WERI-Rb-1 (cell line): ENCODE data around the gene KRT1.

Source experiments
- DNase-seq: peaks from one replicate; pipeline ENCODE4 v3.0.0-alpha.2; 2020
- H3K27ac ChIP-seq: fragments of 250-450 bp; sonication (Bioruptor Pico); 2 replicates; pipeline ENCODE4 v1.5.1; 2020; ENCODE audit warnings: mild to moderate bottlenecking, moderate library complexity
- H3K27me3 ChIP-seq: fragments of 250-450 bp; sonication (Bioruptor Pico); 2 replicates; pipeline ENCODE4 v1.5.1; 2021; ENCODE audit warnings: mild to moderate bottlenecking, low read depth, moderate library complexity; ENCODE audit not compliant: insufficient read depth, severe bottlenecking
- H3K36me3 ChIP-seq: fragments of 250-450 bp; sonication (Bioruptor Pico); 2 replicates; pipeline ENCODE4 v1.5.1; 2020; ENCODE audit warnings: mild to moderate bottlenecking, moderate library complexity
- H3K4me3 ChIP-seq: 2 replicates; pipeline ENCODE4 v1.5.1; 2011; ENCODE audit warnings: low read depth, mild to moderate bottlenecking, control low read depth, low read length
- H3K9me3 ChIP-seq: fragments of 250-450 bp; sonication (Bioruptor Pico); 2 replicates; pipeline ENCODE4 v1.5.1; 2021; ENCODE audit warnings: mild to moderate bottlenecking, moderate library complexity; ENCODE audit not compliant: severe bottlenecking
- TF ChIP-seq, protein P1 (sequence below): IDR thresholded peaks from 2 replicates; pipeline ENCODE4 v1.5.1; 2011; ENCODE audit warnings: low read depth, mild to moderate bottlenecking, control low read depth, inconsistent platforms, low read length

The KRT1 gene

GRCh38 chr12:52650520-52651081, 29.6 kb downstream of the KRT1 start:
- Histone ChIP-seq H3K4me3 (no peak overlapping the region), H3K9me3 (no peaks in the 10 kb centered on the region), H3K27me3 (peaks cover 92% of the 10 kb centered on the region), H3K27ac (no peak overlapping the region), H3K36me3 (no peaks in the 10 kb centered on the region)
- no peak for DNase-seq
- TF ChIP-seq, protein P1, sequence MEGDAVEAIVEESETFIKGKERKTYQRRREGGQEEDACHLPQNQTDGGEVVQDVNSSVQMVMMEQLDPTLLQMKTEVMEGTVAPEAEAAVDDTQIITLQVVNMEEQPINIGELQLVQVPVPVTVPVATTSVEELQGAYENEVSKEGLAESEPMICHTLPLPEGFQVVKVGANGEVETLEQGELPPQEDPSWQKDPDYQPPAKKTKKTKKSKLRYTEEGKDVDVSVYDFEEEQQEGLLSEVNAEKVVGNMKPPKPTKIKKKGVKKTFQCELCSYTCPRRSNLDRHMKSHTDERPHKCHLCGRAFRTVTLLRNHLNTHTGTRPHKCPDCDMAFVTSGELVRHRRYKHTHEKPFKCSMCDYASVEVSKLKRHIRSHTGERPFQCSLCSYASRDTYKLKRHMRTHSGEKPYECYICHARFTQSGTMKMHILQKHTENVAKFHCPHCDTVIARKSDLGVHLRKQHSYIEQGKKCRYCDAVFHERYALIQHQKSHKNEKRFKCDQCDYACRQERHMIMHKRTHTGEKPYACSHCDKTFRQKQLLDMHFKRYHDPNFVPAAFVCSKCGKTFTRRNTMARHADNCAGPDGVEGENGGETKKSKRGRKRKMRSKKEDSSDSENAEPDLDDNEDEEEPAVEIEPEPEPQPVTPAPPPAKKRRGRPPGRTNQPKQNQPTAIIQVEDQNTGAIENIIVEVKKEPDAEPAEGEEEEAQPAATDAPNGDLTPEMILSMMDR, result no peak

GRCh38 chr12:52649066-52649465, 31.1 kb downstream of the KRT1 start:
- H3K36me3 ChIP-seq, result no peaks in the 10 kb centered on the region
- H3K27me3 ChIP-seq, result peaks cover 98% of the 10 kb centered on the region
- no peaks in the 10 kb centered on the region for H3K9me3 ChIP-seq
- TF ChIP-seq, protein P1, result no peak
- no peak overlapping the region for H3K27ac ChIP-seq
- no peak for DNase-seq
- no peak overlapping the region for H3K4me3 ChIP-seq

DNA sequence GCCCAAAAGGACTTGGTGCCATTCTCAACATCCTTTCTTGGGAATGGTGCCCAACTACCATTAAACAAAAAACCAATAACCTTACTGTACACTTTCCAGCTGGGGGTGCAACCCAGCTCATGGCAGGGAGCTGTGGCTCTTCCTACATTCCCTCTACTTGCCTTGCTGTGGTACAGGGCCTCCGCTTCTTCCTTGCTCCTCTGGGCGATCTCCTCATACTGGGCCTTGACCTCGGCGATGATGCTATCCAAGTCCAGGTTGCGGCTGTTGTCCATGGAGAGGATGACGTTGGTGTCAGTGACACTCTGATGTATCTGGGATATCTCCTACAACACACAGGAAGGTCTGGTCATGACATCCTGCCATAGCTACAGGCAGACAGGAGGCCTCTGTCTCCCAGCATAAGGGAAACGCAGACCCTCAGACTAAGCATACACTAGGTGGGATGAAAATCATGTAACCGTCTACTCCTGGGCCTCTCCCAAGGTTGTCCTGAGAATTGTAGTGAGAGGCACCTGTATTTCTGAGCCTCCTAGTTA, 32.1 kb downstream of the KRT1 start:
- DNase-seq, result no peak
- Histone ChIP-seq H3K4me3 (no peak overlapping the region), H3K27ac (no peak overlapping the region), H3K9me3 (no peaks in the 10 kb centered on the region), H3K27me3 (peaks cover 98% of the 10 kb centered on the region), H3K36me3 (no peaks in the 10 kb centered on the region)
- TF ChIP-seq, protein P1, result no peak

DNA sequence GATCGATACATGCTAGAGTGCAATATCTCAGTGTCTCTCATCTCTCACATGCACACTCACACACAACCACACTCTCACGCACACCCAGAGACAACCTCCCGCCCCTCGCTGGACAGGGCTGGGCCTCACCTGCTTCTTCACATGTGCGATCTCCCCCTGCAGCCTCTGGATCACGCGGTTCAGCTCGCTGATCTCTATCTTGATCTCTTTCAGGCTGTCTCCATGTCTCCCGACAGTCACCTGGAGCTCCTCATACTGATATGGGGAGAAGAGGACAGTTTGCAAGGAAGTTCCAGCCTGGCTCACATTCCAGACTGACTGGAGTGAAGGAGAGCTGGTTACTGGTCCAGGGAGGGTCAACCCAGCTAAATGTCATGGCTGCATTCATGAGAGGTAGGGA, 32.6 kb downstream of the KRT1 start:
- Histone ChIP-seq H3K27me3 (peaks cover 98% of the 10 kb centered on the region), H3K9me3 (no peaks in the 10 kb centered on the region), H3K4me3 (no peak overlapping the region), H3K27ac (no peak overlapping the region), H3K36me3 (no peaks in the 10 kb centered on the region)
- no peak for DNase-seq
- TF ChIP-seq, protein P1, result no peak

- no peak for DNase-seq
- no peak overlapping the region for H3K4me3 ChIP-seq
- no peaks in the 10 kb centered on the region for H3K9me3 ChIP-seq
- peaks cover 98% of the 10 kb centered on the region for H3K27me3 ChIP-seq
- H3K36me3 ChIP-seq, result no peaks in the 10 kb centered on the region
- TF ChIP-seq, protein P1, result no peak
- no peak overlapping the region for H3K27ac ChIP-seq
Measured at GRCh38 chr12:52646613-52647012, 33.6 kb downstream of the KRT1 start.

GRCh38 chr12:52645982-52646381, 34.2 kb downstream of the KRT1 start:
- TF ChIP-seq, protein P1, result no peak
- H3K36me3 ChIP-seq, result no peaks in the 10 kb centered on the region
- peaks cover 98% of the 10 kb centered on the region for H3K27me3 ChIP-seq
- DNase-seq, result no peak
- no peak overlapping the region for H3K27ac ChIP-seq
- H3K9me3 ChIP-seq, result no peaks in the 10 kb centered on the region
- no peak overlapping the region for H3K4me3 ChIP-seq
